Cardiac fibroblast (primary cell): ENCODE results near the gene MYH14.

Experiments used
- DNase-seq, 2 donors: peaks; one replicate each; pipeline versions ENCODE4 v3.0.0 to v3.0.0-alpha.2; 2010; ENCODE audit warnings: low read depth in 2 of 2
- H3K4me3 ChIP-seq, 2 donors: replicated peaks in 1 of 2; 1 replicate in 1 of 2; 2 replicates in 1 of 2; pipeline ENCODE4 v1.5.1; 2011; ENCODE audit warnings: low read depth in 2 of 2, low read length in 2 of 2, mild to moderate bottlenecking in 2 of 2, moderate library complexity in 1 of 2
- CTCF ChIP-seq: IDR thresholded peaks from one replicate; pipeline ENCODE4 v1.5.1; 2011; ENCODE audit warnings: low read depth, mild to moderate bottlenecking, low read length, inconsistent platforms

Gene MYH14

DNA sequence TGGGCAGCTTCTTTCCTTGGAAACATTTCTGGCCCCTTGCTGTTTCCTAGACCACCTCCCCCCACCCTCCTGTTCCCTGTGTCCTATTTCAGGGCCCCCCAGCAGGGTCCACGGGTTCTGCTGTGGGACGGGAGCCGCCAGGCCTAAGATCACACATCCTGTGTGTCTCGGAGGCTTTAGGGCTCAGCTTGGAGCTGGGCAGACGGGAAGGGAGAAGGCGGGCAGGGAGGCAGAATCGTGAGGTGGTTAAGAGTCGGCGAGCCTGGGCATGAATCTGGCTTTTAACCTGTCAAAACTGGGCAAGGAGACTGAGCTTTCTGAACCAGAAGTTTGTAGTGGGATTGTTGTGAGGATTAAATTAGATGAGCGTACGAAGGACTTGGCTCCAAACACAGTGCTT lies 120.9 kb downstream of the MYH14 start:
- TF ChIP-seq CTCF, result no peak
- H3K4me3 ChIP-seq, result no peak overlapping the region
- DNase-seq, result no peak

GRCh38 chr19:50325310-50326100 lies 122.1 kb downstream of the MYH14 start:
- no peak overlapping the region for H3K4me3 ChIP-seq

DNA sequence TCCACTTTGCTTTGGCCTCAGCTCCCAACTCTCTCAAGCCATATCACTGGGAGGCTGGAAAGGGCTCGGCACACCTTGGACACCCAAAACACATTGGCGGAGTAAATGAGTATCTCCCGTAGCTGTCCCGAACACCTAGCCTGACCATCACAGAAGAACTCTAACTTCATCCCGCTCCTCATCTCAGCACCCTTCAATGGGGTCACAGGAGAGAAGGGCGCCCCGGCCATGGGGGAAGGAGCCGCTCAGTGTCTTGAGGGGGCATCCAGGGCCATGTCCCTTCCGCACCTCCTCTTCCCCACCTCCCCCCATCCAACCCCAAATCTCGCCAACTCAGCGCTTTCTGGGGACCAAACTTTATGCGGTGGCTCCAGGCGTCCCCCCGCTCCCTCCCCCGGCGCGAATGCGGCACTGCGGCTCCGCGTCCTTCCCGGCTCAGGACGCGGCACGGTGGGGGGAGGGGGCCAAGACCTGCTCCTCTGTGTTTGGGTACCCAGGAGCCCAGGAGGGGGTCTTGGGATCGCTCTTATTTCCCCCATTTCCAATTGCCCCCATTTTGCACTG lies 122.8 kb downstream of the MYH14 start:
- no peak overlapping the region for H3K4me3 ChIP-seq
- no peak for TF ChIP-seq CTCF
- DNase-seq, result no peak

More at GRCh38 chr19:50325310-50326100, 122.1 kb downstream of the MYH14 start:
- TF ChIP-seq CTCF, result no peak
- peak; percentile 46 to 52 for DNase-seq

- H3K4me3 ChIP-seq, result no peak overlapping the region
- no peak for DNase-seq
- TF ChIP-seq CTCF, result no peak
These were observed 123.6 kb downstream of the MYH14 start for GRCh38 chr19:50327013-50327412.

DNA sequence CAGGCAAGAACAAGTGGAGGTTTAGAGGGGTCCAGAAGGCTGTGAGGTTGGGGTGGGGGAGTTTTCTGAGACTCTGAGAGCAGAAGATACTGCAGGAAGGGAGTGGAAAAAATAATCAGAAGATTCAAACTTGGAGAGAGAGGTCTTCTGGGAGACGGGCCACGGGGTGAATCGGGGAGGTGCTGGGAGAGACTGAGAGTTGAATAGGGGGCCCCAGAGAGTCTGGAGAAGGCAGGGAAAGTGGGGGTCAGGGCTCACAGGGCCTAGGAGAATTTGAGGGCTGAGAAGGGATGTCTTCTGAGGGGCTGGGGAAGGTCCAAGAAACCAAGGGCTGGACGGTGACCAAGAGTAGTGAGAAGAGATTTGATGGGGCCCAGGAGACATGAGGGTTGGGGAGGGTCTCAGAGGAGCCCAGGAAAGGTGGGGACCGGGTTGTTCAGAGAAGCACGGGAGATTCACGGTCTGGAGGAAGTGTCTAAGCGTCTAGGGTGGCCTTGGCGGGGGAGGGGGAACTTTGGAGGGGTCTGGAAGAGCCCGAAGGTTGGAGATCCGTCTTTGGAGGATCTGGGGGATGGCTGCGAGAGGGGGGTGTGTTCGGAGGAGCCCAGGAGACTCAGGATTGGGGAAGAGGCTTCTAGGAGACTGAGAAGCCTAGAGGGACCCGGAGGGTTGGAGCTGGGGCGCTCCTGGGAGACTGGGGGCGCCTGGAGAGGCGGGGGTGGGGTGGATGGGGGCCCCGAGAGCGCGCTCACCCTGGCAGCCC lies 124.2 kb downstream of the MYH14 start:
- no peak for DNase-seq
- no peak overlapping the region for H3K4me3 ChIP-seq
- TF ChIP-seq CTCF, result no peak

DNA sequence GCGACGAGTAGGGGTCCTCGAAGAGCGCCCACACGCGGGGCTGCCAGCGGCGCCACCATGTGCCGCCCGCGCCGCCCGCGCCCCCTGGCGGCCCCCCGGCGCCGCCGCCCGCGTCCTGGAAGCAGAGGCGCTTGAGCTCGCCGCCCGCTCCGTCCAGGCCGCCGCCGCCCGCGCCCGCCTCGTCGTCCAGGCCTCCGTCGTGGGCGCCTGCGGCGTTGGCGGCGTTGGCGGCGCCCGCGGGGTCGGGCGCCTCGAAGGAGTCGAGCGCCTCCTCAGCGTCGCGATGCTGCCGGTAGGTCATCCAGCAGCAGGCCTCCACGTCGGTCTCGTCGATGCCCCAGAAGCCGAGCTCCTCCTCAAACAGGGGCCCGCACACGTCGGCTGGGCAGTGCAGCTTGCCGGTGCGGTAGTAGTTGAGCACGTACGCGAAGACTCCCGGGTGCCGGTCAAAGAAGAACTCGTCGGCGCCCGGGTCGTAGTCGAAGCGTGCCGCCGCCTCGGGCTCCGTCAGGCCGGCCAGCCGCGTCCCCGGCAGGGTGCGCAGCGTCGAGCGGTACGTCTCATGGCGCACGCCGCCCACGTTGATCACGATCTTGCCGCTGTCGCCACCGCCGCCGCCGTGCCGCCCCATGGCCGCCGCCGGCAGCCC lies 124.9 kb downstream of the MYH14 start:
- no peak for TF ChIP-seq CTCF
- peak; percentile 2 to 7 for DNase-seq
- peak overlapping the region in 1 of 2 donors; percentile 32 for H3K4me3 ChIP-seq
